T-helper 17 cell (primary cell): ENCODE results near the gene CEP76. TPM values are rescaled to one million over a fixed set of nuclear protein-coding genes. Genes with fewer than 3 reads are reported as not detected.

Experiments
- ATAC-seq: fragments of 150-1000 bp; cut with Tn5 transposase; 2 replicates; pipeline ENCODE4 v1.10.0; 2021; ENCODE audit warnings: mild to moderate bottlenecking, moderate library complexity
- DNase-seq, 3 donors: peaks; one replicate each; pipeline versions ENCODE4 v3.0.0 to v3.0.0-alpha.2; 2020 to 2021
- H3K9me3 ChIP-seq: one replicate; pipeline ENCODE4 v1.7.0; 2013; ENCODE audit warnings: low read length, mild to moderate bottlenecking; ENCODE audit not compliant: control insufficient read depth, poor library complexity, severe bottlenecking
- H3K27ac Mint-ChIP-seq: one replicate; pipeline ENCODE4 v1.8.0; 2022; ENCODE audit warnings: mild to moderate bottlenecking, moderate library complexity, mixed read lengths
- H3K27me3 Mint-ChIP-seq: one replicate; pipeline ENCODE4 v1.8.0; 2022; ENCODE audit warnings: mixed read lengths
- H3K36me3 Mint-ChIP-seq: one replicate; pipeline ENCODE4 v1.8.0; 2022; ENCODE audit warnings: low read depth, mixed read lengths
- H3K4me1 Mint-ChIP-seq: one replicate; pipeline ENCODE4 v1.8.0; 2022; ENCODE audit warnings: mild to moderate bottlenecking, mixed read lengths
- H3K4me3 Mint-ChIP-seq: one replicate; pipeline ENCODE4 v1.8.0; 2022; ENCODE audit warnings: mild to moderate bottlenecking, moderate library complexity, mixed read lengths
- total RNA-seq, 4 donors: library from RNA in 2 of 4; stranded (reverse) in 2 of 4; gene quantifications; one replicate each; pipeline ENCODE4 v1.2.3 and lab custom pipeline; 2022 to 2026

Gene CEP76
- total RNA-seq, 2 donors from 2014 or later: 8.9 to 10.5 TPM

GRCh38 chr18:12686100-12686499 lies 16.4 kb downstream of the CEP76 start:
- H3K27ac Mint-ChIP-seq: no peak overlapping the region
- DNase-seq (no peak), ATAC-seq (no peak)
- H3K36me3 Mint-ChIP-seq: no peaks in the 10 kb centered on the region
- no peak overlapping the region for H3K4me3 Mint-ChIP-seq
- no peaks in the 10 kb centered on the region for H3K9me3 ChIP-seq
- no peaks in the 10 kb centered on the region for H3K27me3 Mint-ChIP-seq
- H3K4me1 Mint-ChIP-seq: no peaks in the 10 kb centered on the region

- no peak for ATAC-seq
- peaks cover 4% of the 10 kb centered on the region for H3K4me1 Mint-ChIP-seq
- H3K27me3 Mint-ChIP-seq: no peaks in the 10 kb centered on the region
- no peaks in the 10 kb centered on the region for H3K9me3 ChIP-seq
- H3K27ac Mint-ChIP-seq: peak overlapping the region; percentile 49
- peak overlapping the region; percentile 59 for H3K4me3 Mint-ChIP-seq
- no peak for DNase-seq
- H3K36me3 Mint-ChIP-seq: no peaks in the 10 kb centered on the region
Observed at GRCh38 chr18:12679183-12679786, 23.2 kb downstream of the CEP76 start.

- Mint-ChIP-seq H3K27ac (no peak overlapping the region), H3K4me1 (no peaks in the 10 kb centered on the region), H3K27me3 (no peaks in the 10 kb centered on the region), H3K36me3 (no peaks in the 10 kb centered on the region), H3K4me3 (no peak overlapping the region)
- DNase-seq (no peak), ATAC-seq (no peak)
- no peaks in the 10 kb centered on the region for H3K9me3 ChIP-seq
Observed at GRCh38 chr18:12668041-12668440, 34.5 kb downstream of the CEP76 start.

GRCh38 chr18:12659904-12660605 lies 42.5 kb downstream of the CEP76 start:
- DNase-seq (no peak), ATAC-seq (peak; percentile 47)
- Mint-ChIP-seq H3K4me1 (peaks cover 7% of the 10 kb centered on the region), H3K27me3 (no peaks in the 10 kb centered on the region), H3K27ac (no peak overlapping the region), H3K4me3 (no peak overlapping the region), H3K36me3 (no peaks in the 10 kb centered on the region)
- no peaks in the 10 kb centered on the region for H3K9me3 ChIP-seq

- peak in 1 of 3 donors; percentile 21 for DNase-seq
- Mint-ChIP-seq H3K4me1 (peaks cover 8% of the 10 kb centered on the region), H3K27ac (peak overlapping the region; percentile 57), H3K4me3 (peak overlapping the region; percentile 84), H3K27me3 (no peaks in the 10 kb centered on the region), H3K36me3 (no peaks in the 10 kb centered on the region)
- no peaks in the 10 kb centered on the region for H3K9me3 ChIP-seq
- ATAC-seq: peak; percentile 42
Observed at GRCh38 chr18:12658426-12659138, 43.9 kb downstream of the CEP76 start.

- Mint-ChIP-seq H3K27me3 (no peaks in the 10 kb centered on the region), H3K4me3 (peak within 1 kb of the TSS; percentile 84), H3K27ac (peak within 1 kb of the TSS; percentile 57), H3K4me1 (peaks cover 15% of the 10 kb centered on the region), H3K36me3 (no peaks in the 10 kb centered on the region)
- ATAC-seq (peak; percentile 64), DNase-seq (peak; percentile 18 to 42 (median 34))
- H3K9me3 ChIP-seq: no peaks in the 10 kb centered on the region
Observed at GRCh38 chr18:12657684-12658425, 44.7 kb downstream of the CEP76 start, which contains the start of gene SPIRE1. TSS of gene SPIRE1 (minus strand) at chr18:12658107. CDS start at chr18:12657866, 241 bp downstream.

GRCh38 chr18:12656938-12657683 lies 45.4 kb downstream of the CEP76 start:
- Mint-ChIP-seq H3K4me1 (peaks cover 19% of the 10 kb centered on the region), H3K27ac (peak overlapping the region; percentile 41), H3K4me3 (peak overlapping the region; percentile 84), H3K27me3 (no peaks in the 10 kb centered on the region), H3K36me3 (no peaks in the 10 kb centered on the region)
- no peaks in the 10 kb centered on the region for H3K9me3 ChIP-seq
- ATAC-seq: peak; percentile 67
- peak in 2 of 3 donors; percentile 6 to 17 for DNase-seq

- peak overlapping the region; percentile 41 for H3K27ac Mint-ChIP-seq
- DNase-seq: no peak
- H3K9me3 ChIP-seq: no peaks in the 10 kb centered on the region
- no peak for ATAC-seq
- no peaks in the 10 kb centered on the region for H3K36me3 Mint-ChIP-seq
- H3K4me3 Mint-ChIP-seq: peak overlapping the region; percentile 84
- H3K4me1 Mint-ChIP-seq: peaks cover 20% of the 10 kb centered on the region
- H3K27me3 Mint-ChIP-seq: peaks cover 4% of the 10 kb centered on the region
Observed at GRCh38 chr18:12656605-12656937, 46.0 kb downstream of the CEP76 start.

- H3K9me3 ChIP-seq: no peaks in the 10 kb centered on the region
- Mint-ChIP-seq H3K27ac (no peak overlapping the region), H3K36me3 (no peaks in the 10 kb centered on the region), H3K27me3 (peaks cover 5% of the 10 kb centered on the region), H3K4me3 (peak overlapping the region; percentile 64), H3K4me1 (peaks cover 21% of the 10 kb centered on the region)
- DNase-seq (no peak), ATAC-seq (no peak)
Observed at GRCh38 chr18:12654971-12655370, 47.6 kb downstream of the CEP76 start.

- H3K4me3 Mint-ChIP-seq: no peak overlapping the region
- peaks cover 18% of the 10 kb centered on the region for H3K4me1 Mint-ChIP-seq
- no peak for DNase-seq
- no peak overlapping the region for H3K27ac Mint-ChIP-seq
- no peak for ATAC-seq
- H3K36me3 Mint-ChIP-seq: no peaks in the 10 kb centered on the region
- peaks cover 5% of the 10 kb centered on the region for H3K27me3 Mint-ChIP-seq
- H3K9me3 ChIP-seq: no peaks in the 10 kb centered on the region
Observed at GRCh38 chr18:12652861-12653401, 49.6 kb downstream of the CEP76 start.

- ATAC-seq (no peak), DNase-seq (no peak)
- H3K4me1 Mint-ChIP-seq: peaks cover 17% of the 10 kb centered on the region
- H3K27ac Mint-ChIP-seq: no peak overlapping the region
- H3K9me3 ChIP-seq: no peaks in the 10 kb centered on the region
- peaks cover 5% of the 10 kb centered on the region for H3K27me3 Mint-ChIP-seq
- H3K4me3 Mint-ChIP-seq: no peak overlapping the region
- H3K36me3 Mint-ChIP-seq: no peaks in the 10 kb centered on the region
Observed at GRCh38 chr18:12651651-12652050, 50.9 kb downstream of the CEP76 start.

- DNase-seq (no peak), ATAC-seq (no peak)
- Mint-ChIP-seq H3K27ac (no peak overlapping the region), H3K27me3 (peaks cover 29% of the 10 kb centered on the region), H3K36me3 (peaks cover 5% of the 10 kb centered on the region), H3K4me1 (peaks cover 5% of the 10 kb centered on the region), H3K4me3 (no peak overlapping the region)
- no peaks in the 10 kb centered on the region for H3K9me3 ChIP-seq
Observed at GRCh38 chr18:12647773-12648172, 54.8 kb downstream of the CEP76 start.
